Measurements from ENCODE around the gene TERT. TPM values are rescaled to one million over a fixed set of nuclear protein-coding genes. Genes with fewer than 3 reads are reported as not detected.

The TERT gene
- polyA plus RNA-seq, 1 donor from 2014 or later = not detected

GRCh38 chr5:1220831-1221230 lies 74.0 kb downstream of the TERT start:
- Histone ChIP-seq H3K27ac (ENCODE audit: low read length) (no peak overlapping the region), H3K4me3 (ENCODE audit: low read length) (no peak overlapping the region)

GRCh38 chr5:1220351-1220750 lies 74.5 kb downstream of the TERT start:
- Histone ChIP-seq H3K27me3 (ENCODE audit: insufficient read depth, low read depth, low read length) (no peaks in the 10 kb centered on the region), H3K79me2 (replicated peaks; ENCODE audit: insufficient read depth, low read length) (no peaks in the 10 kb centered on the region), H3K9ac (ENCODE audit: low read length) (no peak overlapping the region), H3K9me2 (ENCODE audit: insufficient read depth, low read length) (no peaks in the 10 kb centered on the region), H4K20me1 (ENCODE audit: insufficient read depth) (no peaks in the 10 kb centered on the region), H3K4me2 (ENCODE audit: low read length) (no peak overlapping the region), H2AFZ (ENCODE audit: low read depth, low read length) (no peak overlapping the region), H3K4me3 (ENCODE audit: low read length) (no peak overlapping the region), H3F3A (ENCODE audit: insufficient read depth, low read length, poor library complexity, severe bottlenecking) (no peaks in the 10 kb centered on the region), H3K36me3 (ENCODE audit: insufficient read depth, low read length) (no peaks in the 10 kb centered on the region), H3K9me3 (ENCODE audit: low read length) (no peaks in the 10 kb centered on the region), H3K27ac (ENCODE audit: low read length) (no peak overlapping the region)
- TF ChIP-seq TAF1 (IDR thresholded peaks at IDR 0.05; ENCODE audit: low read depth) (no peak), POLR2AphosphoS5 (IDR thresholded peaks at IDR 0.05) (no peak), SMC3 (conservative IDR thresholded peaks at IDR 0.05; ENCODE audit: poor library complexity) (no peak), EZH2 (IDR thresholded peaks at IDR 0.05; ENCODE audit: borderline replicate concordance, insufficient read depth, low read length, poor library complexity, severe bottlenecking) (no peak), MXI1 (conservative IDR thresholded peaks at IDR 0.05; ENCODE audit: poor library complexity, severe bottlenecking) (no peak), REST (IDR thresholded peaks at IDR 0.05; ENCODE audit: borderline replicate concordance) (no peak), CTCF (IDR thresholded peaks at IDR 0.05; ENCODE audit: poor library complexity, severe bottlenecking) (no peak)

More at GRCh38 chr5:1220831-1221230, 74.0 kb downstream of the TERT start:
- H3K79me2 ChIP-seq (replicated peaks; ENCODE audit: insufficient read depth, low read length) = no peaks in the 10 kb centered on the region
- H3K9me2 ChIP-seq (ENCODE audit: insufficient read depth, low read length) = no peaks in the 10 kb centered on the region
- no peak overlapping the region for H3K9ac ChIP-seq (ENCODE audit: low read length)
- H3K27me3 ChIP-seq (ENCODE audit: insufficient read depth, low read depth, low read length) = no peaks in the 10 kb centered on the region
- H3K9me3 ChIP-seq (ENCODE audit: low read length) = no peaks in the 10 kb centered on the region
- TF ChIP-seq REST (IDR thresholded peaks at IDR 0.05; ENCODE audit: borderline replicate concordance) (no peak), EZH2 (IDR thresholded peaks at IDR 0.05; ENCODE audit: borderline replicate concordance, insufficient read depth, low read length, poor library complexity, severe bottlenecking) (no peak), POLR2AphosphoS5 (IDR thresholded peaks at IDR 0.05) (no peak), CTCF (IDR thresholded peaks at IDR 0.05; ENCODE audit: poor library complexity, severe bottlenecking) (no peak), EP300 (conservative IDR thresholded peaks at IDR 0.05; ENCODE audit: poor library complexity, severe bottlenecking) (no peak), SMC3 (conservative IDR thresholded peaks at IDR 0.05; ENCODE audit: poor library complexity) (no peak), MXI1 (conservative IDR thresholded peaks at IDR 0.05; ENCODE audit: poor library complexity, severe bottlenecking) (no peak), TAF1 (IDR thresholded peaks at IDR 0.05; ENCODE audit: low read depth) (no peak), RAD21 (conservative IDR thresholded peaks at IDR 0.05) (no peak)
- H2AFZ ChIP-seq (ENCODE audit: low read depth, low read length) = no peak overlapping the region
- H3K4me2 ChIP-seq (ENCODE audit: low read length) = no peak overlapping the region
- no peaks in the 10 kb centered on the region for H3F3A ChIP-seq (ENCODE audit: insufficient read depth, low read length, poor library complexity, severe bottlenecking)
- no peaks in the 10 kb centered on the region for H4K20me1 ChIP-seq (ENCODE audit: insufficient read depth)
- H3K36me3 ChIP-seq (ENCODE audit: insufficient read depth, low read length) = no peaks in the 10 kb centered on the region

Measured in neural cell (in vitro differentiated cells).